SK-N-MC (cell line): ENCODE data around the gene PIGO.

Experiments
- EZH2 ChIP-seq: fragments of 200-600 bp; sonication (generic); IDR thresholded peaks from one replicate; pipeline ENCODE4 v1.6.1; 2017; ENCODE audit warnings: antibody characterized with exemption
- FOXP2 ChIP-seq: optimal IDR thresholded peaks from 2 replicates; pipeline ENCODE3; 2011; ENCODE audit warnings: mild to moderate bottlenecking, moderate library complexity; ENCODE audit not compliant: insufficient read depth; ENCODE audit errors: extremely low read length, control extremely low read depth
- POLR2AphosphoS5 ChIP-seq: IDR thresholded peaks from 2 replicates; pipeline ENCODE4 v1.6.1; 2012; ENCODE audit warnings: mild to moderate bottlenecking, low read depth, low read length, borderline replicate concordance

DNA sequence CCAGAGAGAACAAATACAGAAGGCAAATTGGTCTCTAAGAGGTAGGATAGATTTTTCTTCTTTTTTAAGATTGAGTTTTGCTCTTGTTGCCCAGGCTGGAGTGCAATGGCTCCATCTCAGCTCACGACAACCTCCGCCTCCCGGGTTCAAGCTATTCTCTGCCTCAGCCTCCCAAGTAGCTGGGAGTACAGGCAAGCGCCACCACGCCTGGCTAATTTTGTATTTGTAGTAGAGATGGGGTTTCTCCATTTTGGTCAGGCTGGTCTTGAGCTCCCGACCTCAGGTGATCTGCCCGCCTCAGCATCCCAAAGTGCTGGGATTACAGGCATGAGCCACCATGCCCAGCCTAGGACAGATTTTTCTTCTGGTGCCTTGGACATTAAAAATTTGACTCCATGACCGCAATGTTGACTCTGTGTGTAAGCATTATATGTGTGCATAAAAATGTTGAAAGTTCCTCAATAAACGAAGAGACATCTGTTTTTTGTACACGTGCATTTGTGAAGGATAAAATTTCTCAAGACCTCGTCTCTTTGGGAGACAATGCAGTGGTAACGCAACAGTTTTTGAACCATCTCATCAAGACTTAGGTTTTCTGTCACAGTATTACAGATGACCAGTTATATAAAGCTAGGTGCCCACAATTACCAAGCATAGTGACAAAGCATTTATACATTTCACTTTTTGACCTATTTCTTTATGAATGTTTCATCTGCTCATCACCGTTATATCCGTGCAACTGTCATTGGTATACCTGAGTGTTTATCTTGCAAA, 41.3 kb downstream of the PIGO start:
- TF ChIP-seq EZH2 (no peak), POLR2AphosphoS5 (no peak), FOXP2 (no peak)
